Tibial artery (tissue), 4 donors: ENCODE measurements around the gene OR8D1.
"Not testable (repeated sequence)": the region's sequence is repeated elsewhere in the genome, so short reads cannot be mapped to it uniquely, and the experiment has no call there.

Experiments used
- DNase-seq, 2 donors: peaks; one replicate each; pipeline ENCODE4 v3.0.0-alpha.2; 2019
- H3K27ac ChIP-seq, 2 donors: fragments of 200-600 bp; sonication (generic) in 1 of 2; 1 replicate in 1 of 2; 2 replicates in 1 of 2; pipeline ENCODE4 v1.5.1; 2018 to 2019; ENCODE audit warnings: mild to moderate bottlenecking in 1 of 2
- H3K27me3 ChIP-seq, 2 donors: fragments of 200-600 bp; sonication (generic) in 1 of 2; one replicate each; pipeline versions ENCODE4 v1.5.1 to v1.6.0; 2016 to 2019
- H3K36me3 ChIP-seq, 3 donors: fragments of 200-600 bp; sonication (generic) in 2 of 3; one replicate each; pipeline ENCODE4 v1.5.1; 2016 to 2019; ENCODE audit warnings: mild to moderate bottlenecking in 2 of 3
- H3K4me1 ChIP-seq, 4 donors: fragments of 200-600 bp; sonication (generic) in 2 of 4; 1 replicate in 3 of 4; 2 replicates in 1 of 4; pipeline ENCODE4 v1.5.1; 2016 to 2019
- H3K4me3 ChIP-seq, 2 donors: fragments of 200-600 bp; sonication (generic) in 1 of 2; 1 replicate in 1 of 2; 2 replicates in 1 of 2; pipeline ENCODE4 v1.5.1; 2018 to 2019; ENCODE audit warnings: mild to moderate bottlenecking in 2 of 2
- H3K9me3 ChIP-seq, 3 donors: fragments of 200-600 bp; sonication (generic) in 1 of 3; one replicate each; pipeline ENCODE4 v1.5.1; 2016 to 2019
- intact Hi-C: fragments of 100-400 bp; cut with DNase I; formaldehyde crosslinking; loops from one replicate; pipeline ENCODE4 v1.15.0; 2023; ENCODE audit warnings: low total_unique reads
- TF ChIP-seq, protein P1 (sequence below), 2 experiments: fragments of 200-600 bp in 1 of 2; fragments of 450-650 bp in 1 of 2; IDR thresholded peaks; one replicate each; pipeline ENCODE4 v1.5.1; 2017 to 2019; ENCODE audit warnings: antibody characterized with exemption in 2 of 2, mild to moderate bottlenecking in 1 of 2, moderate library complexity in 1 of 2

OR8D1 gene

DNA sequence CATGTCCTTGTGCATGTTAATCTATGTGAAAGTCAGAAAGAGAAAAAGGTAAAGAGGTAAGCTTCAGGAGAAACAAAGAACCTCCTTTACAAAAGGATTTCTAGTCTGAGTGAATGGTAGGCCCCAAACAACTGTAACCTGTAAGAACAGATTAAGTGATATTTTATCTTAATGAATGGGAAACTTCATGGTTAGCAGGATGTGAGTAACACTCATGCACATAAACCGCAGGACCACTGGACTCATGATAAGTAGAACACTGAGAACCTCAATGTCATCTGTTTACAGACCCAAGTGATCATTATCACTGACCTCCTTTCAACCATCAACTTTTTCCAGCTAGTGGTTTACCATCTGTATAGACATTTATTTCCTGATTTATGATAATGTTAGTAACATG, 37.7 kb downstream of the OR8D1 start:
- no peak overlapping the region for H3K27ac ChIP-seq
- no peak for DNase-seq
- no peaks in the 10 kb centered on the region for H3K36me3 ChIP-seq
- no peaks in the 10 kb centered on the region for H3K4me1 ChIP-seq
- no peak overlapping the region for H3K4me3 ChIP-seq
- H3K9me3 ChIP-seq, result no peaks in the 10 kb centered on the region
- H3K27me3 ChIP-seq, result no peaks in the 10 kb centered on the region
- intact Hi-C loops, result no loop called here
- TF ChIP-seq, protein P1, sequence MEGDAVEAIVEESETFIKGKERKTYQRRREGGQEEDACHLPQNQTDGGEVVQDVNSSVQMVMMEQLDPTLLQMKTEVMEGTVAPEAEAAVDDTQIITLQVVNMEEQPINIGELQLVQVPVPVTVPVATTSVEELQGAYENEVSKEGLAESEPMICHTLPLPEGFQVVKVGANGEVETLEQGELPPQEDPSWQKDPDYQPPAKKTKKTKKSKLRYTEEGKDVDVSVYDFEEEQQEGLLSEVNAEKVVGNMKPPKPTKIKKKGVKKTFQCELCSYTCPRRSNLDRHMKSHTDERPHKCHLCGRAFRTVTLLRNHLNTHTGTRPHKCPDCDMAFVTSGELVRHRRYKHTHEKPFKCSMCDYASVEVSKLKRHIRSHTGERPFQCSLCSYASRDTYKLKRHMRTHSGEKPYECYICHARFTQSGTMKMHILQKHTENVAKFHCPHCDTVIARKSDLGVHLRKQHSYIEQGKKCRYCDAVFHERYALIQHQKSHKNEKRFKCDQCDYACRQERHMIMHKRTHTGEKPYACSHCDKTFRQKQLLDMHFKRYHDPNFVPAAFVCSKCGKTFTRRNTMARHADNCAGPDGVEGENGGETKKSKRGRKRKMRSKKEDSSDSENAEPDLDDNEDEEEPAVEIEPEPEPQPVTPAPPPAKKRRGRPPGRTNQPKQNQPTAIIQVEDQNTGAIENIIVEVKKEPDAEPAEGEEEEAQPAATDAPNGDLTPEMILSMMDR (IDR thresholded peaks at IDR 0.05), result no peak

DNA sequence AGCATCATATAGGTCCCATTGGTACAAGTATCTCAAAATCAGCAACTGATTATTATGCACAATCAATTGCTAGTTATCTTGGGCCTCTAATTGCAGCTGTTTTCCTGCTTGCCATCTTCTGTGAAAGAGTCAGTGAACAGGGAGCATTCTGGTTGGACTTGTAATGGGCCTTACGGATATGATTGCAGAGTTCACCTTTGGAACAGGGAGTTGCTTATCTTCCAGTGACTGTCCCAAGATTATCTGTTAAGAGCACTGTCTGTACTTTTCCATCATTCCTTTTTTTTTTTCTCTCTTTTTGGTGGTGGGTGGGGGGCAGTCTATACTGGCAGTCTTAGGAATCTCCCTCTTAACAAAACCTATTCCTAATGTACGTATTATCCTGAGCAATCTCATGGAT, 39.7 kb downstream of the OR8D1 start:
- Histone ChIP-seq H3K27ac (no peak overlapping the region), H3K4me3 (no peak overlapping the region), H3K27me3 (no peaks in the 10 kb centered on the region), H3K36me3 (no peaks in the 10 kb centered on the region), H3K4me1 (no peaks in the 10 kb centered on the region), H3K9me3 (no peaks in the 10 kb centered on the region)
- TF ChIP-seq, protein P1 (IDR thresholded peaks at IDR 0.05), result no peak
- intact Hi-C loops, result no loop called here
- DNase-seq, result no peak

DNA sequence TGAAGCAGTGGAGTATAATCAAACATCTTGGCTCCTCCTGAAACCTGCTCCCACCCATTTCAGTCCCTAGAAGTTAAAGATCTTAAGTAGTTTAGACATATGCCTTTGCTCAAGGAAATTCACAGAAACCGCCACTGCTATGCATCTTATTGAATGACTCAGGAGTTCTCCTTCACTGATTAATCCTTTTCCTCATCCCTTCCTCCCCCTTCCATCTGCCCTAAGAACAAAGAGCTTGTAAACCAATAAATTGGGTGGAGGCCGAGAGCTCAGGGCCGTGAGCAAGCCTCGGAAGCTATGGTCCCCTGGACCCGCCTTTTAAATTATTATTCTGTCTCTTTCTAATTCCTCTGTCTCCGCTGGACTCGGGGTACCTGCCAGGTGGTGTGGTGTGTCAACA, 42.9 kb downstream of the OR8D1 start:
- DNase-seq, result not testable (repeated sequence)

DNA sequence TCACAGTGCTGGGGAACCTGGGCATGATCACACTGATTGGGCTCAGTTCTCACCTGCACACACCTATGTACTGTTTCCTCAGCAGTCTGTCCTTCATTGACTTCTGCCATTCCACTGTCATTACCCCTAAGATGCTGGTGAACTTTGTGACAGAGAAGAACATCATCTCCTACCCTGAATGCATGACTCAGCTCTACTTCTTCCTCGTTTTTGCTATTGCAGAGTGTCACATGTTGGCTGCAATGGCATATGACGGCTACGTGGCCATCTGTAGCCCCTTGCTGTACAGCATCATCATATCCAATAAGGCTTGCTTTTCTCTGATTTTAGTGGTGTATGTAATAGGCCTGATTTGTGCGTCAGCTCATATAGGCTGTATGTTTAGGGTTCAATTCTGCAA, 48.7 kb downstream of the OR8D1 start:
- H3K27ac ChIP-seq, H3K4me3 ChIP-seq, intact Hi-C loops, DNase-seq, H3K27me3 ChIP-seq, H3K4me1 ChIP-seq, H3K9me3 ChIP-seq, H3K36me3 ChIP-seq: not testable (repeated sequence)

More for the DNA sequence above, 42.9 kb downstream of the OR8D1 start:
- H3K27me3 ChIP-seq, H3K4me3 ChIP-seq, H3K4me1 ChIP-seq, H3K27ac ChIP-seq, intact Hi-C loops, H3K9me3 ChIP-seq, H3K36me3 ChIP-seq: not testable (repeated sequence)

DNA sequence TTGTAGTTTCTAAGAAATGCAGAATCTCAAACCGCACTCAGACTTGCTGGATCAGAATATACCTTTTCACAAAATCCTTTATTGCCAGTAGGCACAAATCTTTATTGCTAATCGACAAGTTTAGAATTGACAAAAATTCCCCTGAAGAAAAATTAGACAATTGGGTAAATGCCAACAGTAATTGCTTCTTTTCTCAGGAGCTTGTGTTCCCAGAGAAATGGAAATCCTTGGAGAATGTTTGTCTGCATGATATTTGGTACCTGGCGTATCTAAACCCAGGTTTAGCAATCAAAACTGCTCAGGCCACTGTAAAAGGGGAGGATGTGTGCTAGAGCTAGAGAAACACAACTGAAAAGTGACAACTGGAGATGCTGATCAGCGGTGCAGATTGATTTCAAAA, 57.7 kb downstream of the OR8D1 start, which contains the start of gene OR8G5:
Gene OR8G5 (plus strand): TSS at position 301 of the 400 bp plus-strand sequence. CDS start 8,556 bp downstream, outside the sequence.
- intact Hi-C loops, result no loop called here
- Histone ChIP-seq H3K27ac (no peak within 1 kb of the TSS), H3K27me3 (no peaks in the 10 kb centered on the region), H3K9me3 (no peaks in the 10 kb centered on the region), H3K4me3 (no peak within 1 kb of the TSS), H3K4me1 (no peaks in the 10 kb centered on the region), H3K36me3 (no peaks in the 10 kb centered on the region)
- DNase-seq, result no peak
- TF ChIP-seq, protein P1 (IDR thresholded peaks at IDR 0.05), result no peak
